Measurements from ENCODE around the gene GALK1. TPM values are rescaled to one million over a fixed set of nuclear protein-coding genes. Genes with fewer than 3 reads are reported as not detected.

GALK1 gene
- 55.4 to 89.1 TPM (median 82.7 TPM) in 5 replicates for total RNA-seq (2022; extraction: Qiagen RNA extraction)

GRCh38 chr17:75764711-75765421 lies at the start of gene GALK1:
TSS of gene GALK1 (minus strand) at chr17:75765192. CDS start at chr17:75765136, 56 bp downstream.

GRCh38 chr17:75784473-75785015 lies 19.6 kb upstream of the GALK1 start, which contains the start of gene UNK:
TSS of gene UNK (plus strand) at chr17:75784806. CDS start at chr17:75784881, 75 bp downstream.

GRCh38 chr17:75720656-75721462 lies 44.1 kb downstream of the GALK1 start, which contains the start of gene ITGB4:
TSS of gene ITGB4 (plus strand) at chr17:75721459. CDS start at chr17:75724704, 3,245 bp downstream.

Other genes starting within 250 kb of the GALK1 start
- gene CASKIN2, start 249.7 kb downstream of the GALK1 start, total RNA-seq (2022; extraction: Qiagen RNA extraction): 8.1 to 13.8 TPM (median 10.4 TPM) in 5 replicates
- gene TSEN54, start 248.7 kb downstream of the GALK1 start, total RNA-seq (2022; extraction: Qiagen RNA extraction): 25.9 to 44.4 TPM (median 42.7 TPM) in 5 replicates
- gene LLGL2, start 239.5 kb downstream of the GALK1 start, total RNA-seq (2022; extraction: Qiagen RNA extraction): 19.3 to 34.5 TPM (median 33.6 TPM) in 5 replicates
- 28.6 to 53.5 TPM (median 47.2 TPM) in 5 replicates for gene MYO15B, start 177.4 kb downstream of the GALK1 start, total RNA-seq (2022; extraction: Qiagen RNA extraction)
- 0.76 to 1.1 TPM (median 1.0 TPM) in 5 replicates for gene SMIM5, start 131.8 kb downstream of the GALK1 start, total RNA-seq (2022; extraction: Qiagen RNA extraction)
- 21.4 to 31.4 TPM (median 25.5 TPM) in 5 replicates for gene RECQL5, start 98.0 kb downstream of the GALK1 start, total RNA-seq (2022; extraction: Qiagen RNA extraction)
- gene SAP30BP, start 97.9 kb downstream of the GALK1 start, total RNA-seq (2022; extraction: Qiagen RNA extraction): 124 to 150 TPM (median 132 TPM) in 5 replicates
- 97.0 to 133 TPM (median 117 TPM) in 5 replicates for gene ITGB4, start 43.7 kb downstream of the GALK1 start, total RNA-seq (2022; extraction: Qiagen RNA extraction)
- 25.1 to 31.3 TPM (median 28.1 TPM) in 5 replicates for gene UNK, start 19.6 kb upstream of the GALK1 start, total RNA-seq (2022; extraction: Qiagen RNA extraction)
- gene UNC13D, start 79.2 kb upstream of the GALK1 start, total RNA-seq (2022; extraction: Qiagen RNA extraction): 4.8 to 7.3 TPM (median 5.8 TPM) in 5 replicates
- 83.2 to 92.6 TPM (median 88.1 TPM) in 5 replicates for gene WBP2, start 90.1 kb upstream of the GALK1 start, total RNA-seq (2022; extraction: Qiagen RNA extraction)
- 144 to 202 TPM (median 193 TPM) in 5 replicates for gene TRIM47, start 113.4 kb upstream of the GALK1 start, total RNA-seq (2022; extraction: Qiagen RNA extraction)
- 30.1 to 40.1 TPM (median 38.9 TPM) in 5 replicates for gene TRIM65, start 131.8 kb upstream of the GALK1 start, total RNA-seq (2022; extraction: Qiagen RNA extraction)
- gene MRPL38, start 139.7 kb upstream of the GALK1 start, total RNA-seq (2022; extraction: Qiagen RNA extraction): 98.3 to 124 TPM (median 117 TPM) in 5 replicates
- 5.5 to 8.4 TPM (median 7.1 TPM) in 5 replicates for gene FBF1, start 175.8 kb upstream of the GALK1 start, total RNA-seq (2022; extraction: Qiagen RNA extraction)
- 15.8 to 18.4 TPM (median 16.6 TPM) in 5 replicates for gene ACOX1, start 214.0 kb upstream of the GALK1 start, total RNA-seq (2022; extraction: Qiagen RNA extraction)
- gene TEN1, start 214.0 kb upstream of the GALK1 start, total RNA-seq (2022; extraction: Qiagen RNA extraction): 20.6 to 27.7 TPM (median 24.5 TPM) in 5 replicates
- 3.2 to 5.5 TPM (median 4.7 TPM) in 5 replicates for gene CDK3, start 235.7 kb upstream of the GALK1 start, total RNA-seq (2022; extraction: Qiagen RNA extraction)